Activated T-cell treated with anti-CD3 and anti-CD28 coated beads, Interleukin-2, amount 50 U/mL, for 24 hours (primary cell): Measurements from ENCODE around the gene SENP3.

Source experiments
- DNase-seq: peaks from one replicate; pipeline ENCODE4 v3.0.0-alpha.2; 2020
- H3K27ac Mint-ChIP-seq: 2 replicates; pipeline ENCODE4 v1.8.0; 2020; ENCODE audit warnings: mild to moderate bottlenecking, mixed read lengths
- H3K27me3 Mint-ChIP-seq: 2 replicates; pipeline ENCODE4 v1.8.0; 2020; ENCODE audit warnings: mixed read lengths
- H3K36me3 Mint-ChIP-seq: 2 replicates; pipeline ENCODE4 v1.8.0; 2020; ENCODE audit warnings: low read depth, mixed read lengths
- H3K4me1 Mint-ChIP-seq: 2 replicates; pipeline ENCODE4 v1.8.0; 2020; ENCODE audit warnings: low read depth, mixed read lengths
- H3K4me3 Mint-ChIP-seq: 2 replicates; pipeline ENCODE4 v1.8.0; 2020; ENCODE audit warnings: mild to moderate bottlenecking, moderate library complexity, mixed read lengths
- H3K9me3 Mint-ChIP-seq: 2 replicates; pipeline ENCODE4 v1.8.0; 2020; ENCODE audit warnings: mixed read lengths

SENP3 gene

DNA sequence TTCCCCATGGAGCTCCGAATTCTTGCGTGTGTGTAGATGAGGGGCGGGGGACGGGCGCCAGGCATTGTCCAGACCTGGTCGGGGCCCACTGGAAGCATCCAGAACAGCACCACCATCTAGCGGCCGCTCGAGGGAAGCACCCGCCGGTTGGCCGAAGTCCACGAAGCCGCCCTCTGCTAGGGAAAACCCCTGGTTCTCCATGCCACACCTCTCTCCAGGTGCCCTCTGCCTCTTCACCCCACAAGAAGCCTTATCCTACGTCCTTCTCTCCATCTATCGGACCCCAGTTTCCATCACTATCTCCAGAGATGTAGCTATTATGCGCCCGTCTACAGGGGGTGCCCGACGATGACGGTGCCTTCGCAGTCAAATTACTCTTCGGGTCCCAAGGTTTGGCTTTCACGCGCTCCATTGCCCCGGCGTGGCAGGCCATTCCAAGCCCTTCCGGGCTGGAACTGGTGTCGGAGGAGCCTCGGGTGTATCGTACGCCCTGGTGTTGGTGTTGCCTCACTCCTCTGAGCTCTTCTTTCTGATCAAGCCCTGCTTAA, 617 bp upstream of the SENP3 start:
- H3K27ac Mint-ChIP-seq, result peak overlapping the region; percentile 93
- H3K9me3 Mint-ChIP-seq, result no peaks in the 10 kb centered on the region
- peak; percentile 90 for DNase-seq
- H3K4me1 Mint-ChIP-seq, result peaks cover 61% of the 10 kb centered on the region
- peak overlapping the region; percentile 96 for H3K4me3 Mint-ChIP-seq
- peaks cover 45% of the 10 kb centered on the region for H3K36me3 Mint-ChIP-seq
- H3K27me3 Mint-ChIP-seq, result no peaks in the 10 kb centered on the region

DNA sequence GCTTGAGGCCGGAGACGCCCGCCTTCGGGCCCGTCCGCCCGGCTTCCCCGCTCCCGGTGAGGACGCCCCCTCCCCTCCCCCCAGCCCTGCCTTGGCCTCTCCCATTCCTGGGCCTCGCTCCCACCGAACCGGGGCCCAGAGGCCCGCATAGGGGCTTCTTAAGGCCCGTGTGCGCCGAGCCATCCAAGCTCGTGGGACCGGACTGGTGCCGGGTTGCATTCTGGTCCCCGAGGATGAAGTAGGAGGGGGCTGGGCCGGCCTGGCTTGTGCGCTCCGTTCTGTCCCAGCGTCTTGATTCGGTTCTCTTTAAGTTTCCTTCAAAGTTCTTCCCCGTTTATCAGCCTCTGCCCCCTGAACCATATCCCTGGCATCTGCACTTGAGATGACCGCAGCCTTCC, 488 bp downstream of the SENP3 start:
- DNase-seq, result no peak
- H3K4me1 Mint-ChIP-seq, result peaks cover 60% of the 10 kb centered on the region
- H3K4me3 Mint-ChIP-seq, result peak overlapping the region; percentile 96
- H3K9me3 Mint-ChIP-seq, result no peaks in the 10 kb centered on the region
- H3K27ac Mint-ChIP-seq, result peak overlapping the region; percentile 94
- no peaks in the 10 kb centered on the region for H3K27me3 Mint-ChIP-seq
- peaks cover 56% of the 10 kb centered on the region for H3K36me3 Mint-ChIP-seq

DNA sequence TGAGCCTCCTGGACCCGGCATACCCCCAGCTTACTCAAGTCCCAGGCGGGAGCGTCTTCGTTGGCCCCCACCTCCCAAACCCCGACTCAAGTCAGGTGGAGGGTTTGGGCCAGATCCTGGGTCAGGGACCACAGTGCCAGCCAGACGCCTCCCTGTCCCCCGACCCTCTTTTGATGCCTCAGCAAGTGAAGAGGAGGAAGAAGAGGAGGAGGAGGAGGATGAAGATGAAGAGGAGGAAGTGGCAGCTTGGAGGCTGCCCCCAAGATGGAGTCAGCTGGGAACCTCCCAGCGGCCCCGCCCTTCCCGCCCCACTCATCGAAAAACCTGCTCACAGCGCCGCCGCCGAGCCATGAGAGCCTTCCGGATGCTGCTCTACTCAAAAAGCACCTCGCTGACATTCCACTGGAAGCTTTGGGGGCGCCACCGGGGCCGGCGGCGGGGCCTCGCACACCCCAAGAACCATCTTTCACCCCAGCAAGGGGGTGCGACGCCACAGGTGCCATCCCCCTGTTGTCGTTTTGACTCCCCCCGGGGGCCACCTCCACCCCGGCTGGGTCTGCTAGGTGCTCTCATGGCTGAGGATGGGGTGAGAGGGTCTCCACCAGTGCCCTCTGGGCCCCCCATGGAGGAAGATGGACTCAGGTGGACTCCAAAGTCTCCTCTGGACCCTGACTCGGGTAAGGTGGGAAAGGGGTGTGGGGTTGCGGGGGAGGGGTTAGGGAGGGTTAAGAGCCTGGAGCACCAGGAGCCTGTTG, 1.6 kb downstream of the SENP3 start:
- no peaks in the 10 kb centered on the region for H3K27me3 Mint-ChIP-seq
- peaks cover 66% of the 10 kb centered on the region for H3K36me3 Mint-ChIP-seq
- H3K4me3 Mint-ChIP-seq, result peak overlapping the region; percentile 96
- H3K27ac Mint-ChIP-seq, result peak overlapping the region; percentile 94
- H3K4me1 Mint-ChIP-seq, result peaks cover 59% of the 10 kb centered on the region
- no peaks in the 10 kb centered on the region for H3K9me3 Mint-ChIP-seq
- DNase-seq, result no peak

DNA sequence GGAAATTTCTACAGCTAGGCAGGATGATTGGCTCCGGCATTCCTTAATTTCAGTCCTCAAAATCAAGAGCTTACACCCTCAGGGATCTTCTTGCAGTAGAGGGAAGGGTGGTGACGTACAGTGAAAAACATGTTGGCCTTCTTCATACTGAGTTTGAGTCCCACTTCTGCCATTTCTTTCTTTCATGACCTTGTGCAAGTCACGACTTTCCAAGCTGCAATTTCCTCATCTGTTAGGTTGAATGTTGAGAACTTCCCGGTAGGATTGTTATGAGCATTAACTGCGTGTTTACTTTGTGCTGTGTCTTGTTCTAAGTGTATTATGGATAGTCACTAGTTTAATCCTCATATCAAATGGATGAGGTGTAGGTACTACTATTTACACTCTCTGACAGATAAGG, 7.9 kb downstream of the SENP3 start:
- peaks cover 46% of the 10 kb centered on the region for H3K4me1 Mint-ChIP-seq
- H3K4me3 Mint-ChIP-seq, result no peak overlapping the region
- H3K36me3 Mint-ChIP-seq, result peaks cover 96% of the 10 kb centered on the region
- no peaks in the 10 kb centered on the region for H3K9me3 Mint-ChIP-seq
- H3K27me3 Mint-ChIP-seq, result no peaks in the 10 kb centered on the region
- H3K27ac Mint-ChIP-seq, result peak overlapping the region; percentile 19
- no peak for DNase-seq

DNA sequence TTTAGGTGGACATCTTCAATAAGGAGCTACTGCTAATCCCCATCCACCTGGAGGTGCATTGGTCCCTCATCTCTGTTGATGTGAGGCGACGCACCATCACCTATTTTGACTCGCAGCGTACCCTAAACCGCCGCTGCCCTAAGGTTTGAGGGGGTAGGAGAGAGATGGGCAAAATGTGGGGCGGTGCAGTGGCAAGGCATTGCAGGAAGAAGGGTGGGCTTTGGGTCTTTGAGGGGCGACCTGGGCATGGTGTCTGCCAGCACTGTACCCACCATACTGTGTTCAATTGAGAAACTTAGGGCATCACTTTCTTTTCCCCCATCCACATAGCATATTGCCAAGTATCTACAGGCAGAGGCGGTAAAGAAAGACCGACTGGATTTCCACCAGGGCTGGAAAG, 8.6 kb downstream of the SENP3 start:
- Mint-ChIP-seq H3K27ac (peak overlapping the region; percentile 87), H3K4me1 (peaks cover 47% of the 10 kb centered on the region), H3K4me3 (no peak overlapping the region), H3K36me3 (peaks cover 96% of the 10 kb centered on the region), H3K27me3 (no peaks in the 10 kb centered on the region), H3K9me3 (no peaks in the 10 kb centered on the region)
- DNase-seq, result no peak

DNA sequence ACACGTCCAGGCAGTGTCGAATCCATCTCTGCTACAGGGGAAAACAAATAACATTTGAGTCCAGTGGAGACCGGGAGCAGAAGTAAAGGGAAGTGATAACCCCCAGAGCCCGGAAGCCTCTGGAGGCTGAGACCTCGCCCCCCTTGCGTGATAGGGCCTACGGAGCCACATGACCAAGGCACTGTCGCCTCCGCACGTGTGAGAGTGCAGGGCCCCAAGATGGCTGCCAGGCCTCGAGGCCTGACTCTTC, 10.5 kb downstream of the SENP3 start:
- Mint-ChIP-seq H3K4me3 (peak overlapping the region; percentile 90), H3K4me1 (peaks cover 60% of the 10 kb centered on the region), H3K27me3 (no peaks in the 10 kb centered on the region), H3K9me3 (no peaks in the 10 kb centered on the region), H3K36me3 (peaks cover 96% of the 10 kb centered on the region), H3K27ac (peak overlapping the region; percentile 100)
- DNase-seq, result no peak

DNA sequence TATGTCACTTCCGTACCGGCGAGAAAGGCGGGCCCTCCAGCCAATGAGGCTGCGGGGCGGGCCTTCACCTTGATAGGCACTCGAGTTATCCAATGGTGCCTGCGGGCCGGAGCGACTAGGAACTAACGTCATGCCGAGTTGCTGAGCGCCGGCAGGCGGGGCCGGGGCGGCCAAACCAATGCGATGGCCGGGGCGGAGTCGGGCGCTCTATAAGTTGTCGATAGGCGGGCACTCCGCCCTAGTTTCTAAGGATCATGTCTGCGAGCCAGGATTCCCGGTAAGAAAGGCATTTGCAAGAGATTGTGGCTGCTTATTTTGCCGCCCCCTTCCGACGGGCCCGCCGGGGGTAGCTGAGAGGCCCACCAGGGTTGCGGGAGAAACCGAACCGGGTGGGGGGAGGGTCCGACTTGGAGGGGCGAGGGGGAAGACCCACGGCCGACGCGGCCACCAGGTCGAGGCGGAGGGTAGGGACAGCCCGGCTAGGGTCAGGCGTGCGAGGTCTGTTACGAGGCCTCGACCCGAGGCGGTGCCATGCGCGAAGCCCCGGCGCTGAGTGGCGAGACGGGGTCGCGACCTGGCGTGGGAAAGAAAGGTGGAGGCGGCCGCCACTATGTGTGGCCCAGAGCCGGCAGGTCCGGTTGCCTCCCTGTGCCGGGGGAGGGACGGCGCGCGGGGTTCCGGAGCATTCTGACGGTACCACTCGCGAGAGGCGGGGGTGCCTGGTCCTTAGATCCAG, 11.0 kb downstream of the SENP3 start:
- no peaks in the 10 kb centered on the region for H3K9me3 Mint-ChIP-seq
- peaks cover 96% of the 10 kb centered on the region for H3K36me3 Mint-ChIP-seq
- peaks cover 61% of the 10 kb centered on the region for H3K4me1 Mint-ChIP-seq
- H3K27me3 Mint-ChIP-seq, result no peaks in the 10 kb centered on the region
- H3K4me3 Mint-ChIP-seq, result peak overlapping the region; percentile 90
- DNase-seq, result peak; percentile 100
- peak overlapping the region; percentile 100 for H3K27ac Mint-ChIP-seq

DNA sequence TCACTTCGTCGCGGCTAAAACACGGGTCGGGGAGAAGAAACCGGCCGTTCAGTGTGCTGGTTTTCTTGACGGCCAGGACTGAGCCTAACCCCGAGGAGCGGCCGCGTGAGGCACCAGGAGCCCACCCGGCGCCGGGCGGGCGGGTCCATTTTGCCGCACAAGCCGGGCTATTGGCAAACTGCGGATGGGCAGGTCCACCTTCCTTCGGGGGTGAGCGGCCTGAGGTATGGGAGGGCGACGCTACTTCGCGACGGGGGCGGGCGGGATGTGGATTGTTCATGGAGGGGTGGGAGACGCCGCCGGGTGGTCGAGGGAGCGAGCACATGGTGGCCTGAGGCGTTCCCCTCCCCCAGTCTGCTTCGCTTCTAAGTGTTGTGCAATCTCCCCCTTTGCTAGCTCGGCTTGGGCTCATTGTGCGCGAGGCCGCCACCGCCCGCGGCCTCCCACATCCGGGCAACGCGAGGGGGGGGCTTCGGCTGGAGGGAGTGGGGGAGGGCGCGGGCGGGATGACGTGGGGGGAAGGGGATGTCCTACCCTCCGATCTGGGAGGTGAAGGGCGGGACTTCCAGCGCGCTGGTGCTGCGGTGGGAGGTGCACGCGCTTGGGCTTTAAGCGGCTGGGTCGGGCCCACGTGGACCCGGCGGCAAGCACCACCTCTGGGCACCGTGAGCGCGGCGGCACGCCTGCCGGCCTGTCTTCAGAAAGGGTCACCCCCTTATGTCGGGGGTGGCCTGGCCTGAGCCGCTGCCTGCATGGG, 11.8 kb downstream of the SENP3 start:
- H3K27ac Mint-ChIP-seq, result peak overlapping the region; percentile 100
- peak; percentile 91 for DNase-seq
- peak overlapping the region; percentile 90 for H3K4me3 Mint-ChIP-seq
- H3K9me3 Mint-ChIP-seq, result no peaks in the 10 kb centered on the region
- H3K27me3 Mint-ChIP-seq, result no peaks in the 10 kb centered on the region
- peaks cover 97% of the 10 kb centered on the region for H3K36me3 Mint-ChIP-seq
- H3K4me1 Mint-ChIP-seq, result peaks cover 68% of the 10 kb centered on the region

DNA sequence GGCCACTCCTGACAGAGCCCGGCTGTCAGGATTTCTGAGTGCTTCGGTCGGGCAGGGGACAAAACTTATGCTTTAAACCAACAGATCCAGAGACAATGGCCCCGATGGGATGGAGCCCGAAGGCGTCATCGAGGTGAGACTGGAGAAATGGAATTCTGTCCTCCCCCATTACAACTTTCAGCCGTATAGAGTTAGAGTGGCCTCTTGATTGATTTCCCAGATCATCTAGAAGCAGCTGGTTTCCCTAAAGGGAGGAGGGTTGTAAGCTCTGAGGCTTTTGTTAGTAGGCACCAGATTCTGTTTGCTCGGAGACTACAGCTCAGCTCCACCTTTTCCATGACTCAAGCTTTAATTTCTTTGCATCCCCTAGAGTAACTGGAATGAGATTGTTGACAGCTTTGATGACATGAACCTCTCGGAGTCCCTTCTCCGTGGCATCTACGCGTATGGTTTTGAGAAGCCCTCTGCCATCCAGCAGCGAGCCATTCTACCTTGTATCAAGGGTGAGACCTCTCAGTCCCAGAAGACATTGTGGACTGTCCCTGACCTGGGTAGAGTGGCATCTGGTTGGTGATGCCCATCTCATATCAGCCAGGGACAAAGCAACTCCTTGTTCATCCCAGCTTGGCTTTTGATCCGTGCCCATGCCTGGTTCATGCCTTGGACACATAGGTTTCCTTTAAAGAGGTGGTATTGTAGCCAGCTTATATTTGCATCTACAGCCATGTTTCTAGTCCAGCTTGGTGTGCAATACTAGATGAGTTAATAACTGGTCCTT, 12.6 kb downstream of the SENP3 start:
- no peaks in the 10 kb centered on the region for H3K9me3 Mint-ChIP-seq
- no peak for DNase-seq
- no peaks in the 10 kb centered on the region for H3K27me3 Mint-ChIP-seq
- H3K4me3 Mint-ChIP-seq, result peak overlapping the region; percentile 90
- H3K27ac Mint-ChIP-seq, result peak overlapping the region; percentile 100
- H3K36me3 Mint-ChIP-seq, result peaks cover 97% of the 10 kb centered on the region
- H3K4me1 Mint-ChIP-seq, result peaks cover 77% of the 10 kb centered on the region

DNA sequence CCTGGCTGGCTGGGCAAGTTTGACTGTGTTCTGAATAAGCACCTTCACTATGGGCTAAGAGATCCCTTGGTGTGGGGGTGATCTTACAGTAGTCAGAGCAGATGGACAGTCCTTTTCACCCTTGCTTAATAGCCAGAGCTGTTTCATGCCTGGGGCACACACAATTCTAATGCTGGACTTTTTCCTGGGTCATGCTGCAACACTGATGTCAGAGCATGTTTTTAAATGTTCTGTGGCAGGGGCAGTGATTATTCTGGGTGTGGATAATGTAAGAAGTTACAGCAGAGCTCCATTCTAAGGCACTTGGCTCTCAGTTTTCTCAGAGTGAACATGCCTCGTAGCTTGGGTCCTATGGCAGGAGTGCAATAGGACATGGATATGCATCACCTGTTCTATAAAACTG, 13.8 kb downstream of the SENP3 start:
- DNase-seq, result no peak
- Mint-ChIP-seq H3K27ac (peak overlapping the region; percentile 100), H3K27me3 (no peaks in the 10 kb centered on the region), H3K4me3 (peak overlapping the region; percentile 90), H3K36me3 (peaks cover 95% of the 10 kb centered on the region), H3K9me3 (no peaks in the 10 kb centered on the region), H3K4me1 (peaks cover 78% of the 10 kb centered on the region)

DNA sequence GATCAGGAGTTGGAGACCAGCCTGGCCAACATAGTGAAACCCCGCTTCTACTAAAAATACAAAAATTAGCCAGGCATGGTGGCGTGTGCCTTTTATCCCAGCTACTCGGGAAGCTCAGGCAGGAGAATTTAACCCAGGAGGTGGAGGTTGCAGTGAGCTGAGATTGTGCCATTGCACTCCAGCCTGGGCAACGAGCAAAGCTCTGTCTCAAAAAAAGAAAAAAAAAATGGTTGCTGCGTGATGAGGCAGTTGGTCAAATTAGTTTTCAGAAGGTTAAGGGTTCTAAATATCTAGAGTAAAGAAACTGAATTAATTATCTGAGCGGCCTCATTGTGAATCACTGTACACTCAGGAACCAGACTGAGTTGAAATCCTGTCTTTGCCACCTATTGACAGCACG, 14.2 kb downstream of the SENP3 start:
- Mint-ChIP-seq H3K27me3 (no peaks in the 10 kb centered on the region), H3K4me3 (peak overlapping the region; percentile 90), H3K36me3 (peaks cover 95% of the 10 kb centered on the region), H3K4me1 (peaks cover 78% of the 10 kb centered on the region), H3K9me3 (no peaks in the 10 kb centered on the region), H3K27ac (peak overlapping the region; percentile 100)
- no peak for DNase-seq

DNA sequence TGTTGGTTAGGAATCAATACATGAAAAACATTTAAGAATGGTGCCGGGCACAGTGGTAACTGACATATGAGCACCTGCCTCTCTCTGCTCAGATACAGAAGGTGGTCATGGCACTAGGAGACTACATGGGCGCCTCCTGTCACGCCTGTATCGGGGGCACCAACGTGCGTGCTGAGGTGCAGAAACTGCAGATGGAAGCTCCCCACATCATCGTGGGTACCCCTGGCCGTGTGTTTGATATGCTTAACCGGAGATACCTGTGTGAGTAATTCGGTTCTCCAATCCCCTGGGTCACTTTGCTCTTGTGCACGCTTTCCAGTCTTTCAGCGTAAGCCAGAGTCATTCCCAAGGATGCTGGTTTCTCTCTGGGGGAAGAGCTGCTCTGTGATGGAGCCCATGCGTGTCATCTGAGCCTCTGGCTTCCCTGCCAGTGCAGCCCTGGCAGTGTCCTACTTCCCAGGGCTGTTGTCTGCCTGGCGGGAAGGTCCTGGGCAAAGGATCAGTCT, 14.8 kb downstream of the SENP3 start:
- Mint-ChIP-seq H3K4me1 (peaks cover 78% of the 10 kb centered on the region), H3K4me3 (peak overlapping the region; percentile 90)

DNA sequence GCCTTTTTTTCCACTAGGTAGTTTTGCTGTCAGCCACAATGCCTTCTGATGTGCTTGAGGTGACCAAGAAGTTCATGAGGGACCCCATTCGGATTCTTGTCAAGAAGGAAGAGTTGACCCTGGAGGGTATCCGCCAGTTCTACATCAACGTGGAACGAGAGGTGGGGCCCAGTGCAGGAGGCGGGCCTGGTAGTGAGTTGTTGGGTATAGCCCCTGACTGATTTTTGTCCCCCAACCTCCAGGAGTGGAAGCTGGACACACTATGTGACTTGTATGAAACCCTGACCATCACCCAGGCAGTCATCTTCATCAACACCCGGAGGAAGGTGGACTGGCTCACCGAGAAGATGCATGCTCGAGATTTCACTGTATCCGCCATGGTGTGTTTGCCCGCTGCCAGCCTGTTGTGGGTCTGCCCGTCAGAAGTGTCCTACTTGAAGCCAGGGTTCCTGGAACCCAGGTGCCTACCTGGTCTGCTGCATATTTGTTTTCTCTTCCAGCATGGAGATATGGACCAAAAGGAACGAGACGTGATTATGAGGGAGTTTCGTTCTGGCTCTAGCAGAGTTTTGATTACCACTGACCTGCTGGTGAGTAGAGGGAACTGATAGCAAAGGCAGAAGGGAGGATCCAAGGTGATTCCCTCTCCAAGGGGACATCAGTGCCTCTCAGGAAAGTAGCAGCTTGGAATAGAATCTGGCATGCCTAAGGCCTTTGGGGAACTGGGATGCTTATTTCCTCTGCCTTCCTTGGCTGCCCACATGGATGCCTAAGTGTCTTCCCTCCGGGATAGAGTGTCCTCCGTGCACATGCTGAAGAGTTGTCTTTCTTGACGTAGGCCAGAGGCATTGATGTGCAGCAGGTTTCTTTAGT, 15.8 kb downstream of the SENP3 start:
- peaks cover 94% of the 10 kb centered on the region for H3K36me3 Mint-ChIP-seq
- no peaks in the 10 kb centered on the region for H3K9me3 Mint-ChIP-seq
- no peaks in the 10 kb centered on the region for H3K27me3 Mint-ChIP-seq
- peaks cover 83% of the 10 kb centered on the region for H3K4me1 Mint-ChIP-seq
- peak overlapping the region; percentile 100 for H3K27ac Mint-ChIP-seq
- DNase-seq, result no peak
- peak overlapping the region; percentile 90 for H3K4me3 Mint-ChIP-seq

More for the DNA sequence above, 14.8 kb downstream of the SENP3 start:
- Mint-ChIP-seq H3K9me3 (no peaks in the 10 kb centered on the region), H3K27me3 (no peaks in the 10 kb centered on the region), H3K27ac (peak overlapping the region; percentile 100), H3K36me3 (peaks cover 95% of the 10 kb centered on the region)
- DNase-seq, result peak; percentile 40
